ENCODE results near the gene CNBP.

CNBP gene

DNA sequence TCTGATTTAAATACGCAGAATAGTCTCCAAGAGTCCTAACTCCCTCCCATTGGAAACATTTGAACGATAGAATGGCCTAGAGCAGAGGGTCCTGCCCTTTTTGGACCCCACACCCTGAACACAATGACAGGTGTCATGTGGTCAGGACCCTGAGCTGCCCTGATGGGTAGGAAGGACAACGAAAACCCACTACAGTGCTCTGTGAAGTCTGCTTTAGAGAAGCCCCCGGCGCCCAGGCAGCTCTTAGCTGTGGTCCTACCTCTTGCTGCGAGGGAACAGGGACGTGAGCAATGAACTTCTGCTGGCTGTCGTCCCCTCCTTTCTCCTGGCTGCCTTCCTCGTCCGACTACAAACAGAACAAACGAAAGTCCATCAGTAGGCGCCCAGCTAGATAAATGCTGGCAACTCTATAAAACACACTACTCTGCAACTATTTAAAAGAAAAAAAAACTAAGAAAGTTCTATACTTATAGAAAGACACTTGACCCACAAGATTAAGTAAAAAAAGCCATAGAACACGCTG lies 53.3 kb downstream of the CNBP start:
- no peak for DNase-seq

DNA sequence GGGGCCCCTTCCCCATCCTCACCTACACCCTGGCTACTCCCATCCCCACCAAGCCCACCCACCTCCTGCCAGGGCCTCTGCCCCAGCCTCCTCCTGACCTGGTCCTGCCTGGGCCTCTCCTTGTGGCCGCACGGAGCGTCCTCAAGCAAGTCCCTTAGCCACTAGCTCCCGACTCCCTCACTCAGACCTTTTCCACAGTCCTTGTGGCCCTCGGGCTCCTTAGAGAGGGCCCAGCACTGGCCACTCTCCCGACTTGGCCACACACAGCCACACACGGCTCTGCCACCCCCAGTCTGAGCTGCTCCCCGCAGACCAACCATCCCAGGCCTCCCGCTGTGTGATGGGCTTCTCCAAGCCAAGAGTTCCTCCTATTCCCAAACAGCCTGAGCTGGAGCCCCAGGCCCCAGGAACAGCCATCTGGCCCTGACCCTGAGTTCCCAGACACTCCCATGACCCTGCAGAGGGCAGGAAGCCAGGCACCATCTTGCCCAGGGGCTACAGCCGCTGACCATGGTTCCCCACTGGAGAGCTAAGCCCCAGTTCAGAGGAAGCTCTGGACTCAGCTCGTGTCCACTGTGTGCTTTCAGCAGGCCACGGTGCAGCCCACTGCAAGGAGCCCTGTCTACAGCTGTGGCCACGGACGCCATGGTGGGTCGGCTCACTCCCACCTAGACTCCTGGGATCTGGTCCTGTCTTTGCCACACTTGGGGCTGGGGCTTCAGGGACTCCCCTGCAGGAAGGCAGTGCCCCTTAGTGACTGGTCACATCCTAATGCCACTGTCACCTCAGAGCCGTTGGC lies 55.1 kb downstream of the CNBP start:
- DNase-seq = no peak

DNA sequence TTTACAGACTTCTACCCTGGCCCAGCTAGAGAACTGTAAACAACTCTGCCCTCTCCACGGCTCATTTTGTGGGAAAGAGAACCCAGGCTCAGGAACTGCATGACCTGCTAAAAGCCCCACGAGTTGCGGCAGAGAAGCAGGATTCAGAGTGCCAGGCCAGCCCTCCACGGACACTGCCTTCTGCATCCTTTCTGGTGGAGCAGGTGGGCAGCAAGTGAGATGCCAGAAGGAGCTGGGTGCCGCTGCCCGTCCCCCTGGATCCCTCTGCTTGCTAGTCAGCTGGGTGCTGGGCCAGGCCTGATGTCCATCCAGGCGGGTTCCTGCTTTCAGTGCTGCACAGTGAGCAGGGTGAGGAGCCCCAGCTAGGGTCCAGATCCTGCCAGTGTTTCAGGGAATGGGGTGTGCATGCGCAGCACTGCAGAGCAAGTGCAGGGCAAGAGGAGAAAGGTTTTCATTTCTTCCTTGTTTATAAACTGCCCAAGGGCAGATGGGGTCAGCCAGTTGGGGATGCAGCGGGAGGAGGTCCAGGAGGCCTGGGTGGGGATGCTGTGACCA lies 56.9 kb downstream of the CNBP start:
- no peak for DNase-seq

DNA sequence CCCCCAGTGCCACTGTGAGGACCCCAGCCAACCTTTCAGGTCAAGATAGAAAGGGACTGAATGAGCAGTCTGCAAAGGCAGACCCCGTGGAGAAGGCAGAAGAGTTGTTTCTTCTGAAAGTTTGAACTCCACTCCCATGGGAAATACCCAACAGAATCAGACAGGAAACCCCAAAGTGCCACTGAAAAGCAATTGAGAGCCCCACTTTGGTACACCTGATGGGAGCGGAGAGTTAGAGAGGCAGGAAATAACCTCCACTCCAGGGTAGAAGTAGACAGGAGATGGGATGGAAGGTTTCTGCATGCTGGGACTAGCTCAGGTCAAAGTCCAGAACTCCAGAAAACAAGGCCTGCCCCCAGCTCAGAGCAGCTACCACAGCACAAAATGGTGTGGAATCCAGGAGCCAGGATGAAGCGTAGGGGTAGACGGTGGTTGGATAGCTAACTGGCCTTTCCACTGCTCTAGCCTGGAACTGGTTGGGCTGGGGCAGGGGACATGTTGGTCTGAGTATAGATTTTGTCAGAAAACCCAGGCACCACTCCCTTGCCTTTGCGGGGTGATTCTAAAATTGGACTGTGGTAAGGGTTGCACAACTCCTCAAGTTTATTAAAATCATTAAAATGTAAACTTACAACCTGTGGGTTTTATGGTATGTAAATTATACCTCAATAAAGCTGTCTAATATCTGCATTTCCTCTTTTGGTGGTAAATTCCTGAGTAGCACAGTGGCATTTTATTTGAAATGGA lies 60.2 kb downstream of the CNBP start:
- peak in 2 of 5 donors; percentile 13 to 24 for DNase-seq

DNA sequence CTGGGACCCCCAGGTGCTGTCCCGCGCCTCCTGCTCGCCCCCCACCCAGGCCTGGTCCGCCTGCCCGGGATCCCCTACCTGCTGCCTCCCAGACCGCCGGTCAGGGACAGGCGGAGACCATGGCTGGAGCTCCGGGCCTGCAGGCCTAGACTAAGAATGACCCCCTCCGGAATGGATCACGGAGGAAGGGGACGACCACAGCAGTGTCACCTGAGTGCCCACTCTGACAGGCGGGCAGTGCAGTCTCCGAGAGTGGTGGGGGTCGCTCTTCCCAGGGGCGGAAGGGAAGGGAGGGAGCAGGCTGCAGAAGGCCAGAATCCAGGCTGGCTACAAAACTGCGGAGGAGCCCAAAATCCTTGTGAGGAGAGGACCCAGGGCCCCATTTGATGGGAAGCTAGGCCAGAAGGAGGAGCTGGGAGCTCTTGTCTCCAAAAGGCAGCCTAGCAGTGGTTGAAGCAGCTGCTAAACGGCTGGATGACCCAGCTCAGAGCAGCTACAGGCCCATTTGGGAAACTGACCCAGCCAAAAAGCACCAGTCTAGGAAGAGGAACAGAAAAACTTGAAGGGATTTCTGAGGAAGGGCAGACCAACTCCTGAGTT lies 61.2 kb downstream of the CNBP start:
- DNase-seq = no peak

DNA sequence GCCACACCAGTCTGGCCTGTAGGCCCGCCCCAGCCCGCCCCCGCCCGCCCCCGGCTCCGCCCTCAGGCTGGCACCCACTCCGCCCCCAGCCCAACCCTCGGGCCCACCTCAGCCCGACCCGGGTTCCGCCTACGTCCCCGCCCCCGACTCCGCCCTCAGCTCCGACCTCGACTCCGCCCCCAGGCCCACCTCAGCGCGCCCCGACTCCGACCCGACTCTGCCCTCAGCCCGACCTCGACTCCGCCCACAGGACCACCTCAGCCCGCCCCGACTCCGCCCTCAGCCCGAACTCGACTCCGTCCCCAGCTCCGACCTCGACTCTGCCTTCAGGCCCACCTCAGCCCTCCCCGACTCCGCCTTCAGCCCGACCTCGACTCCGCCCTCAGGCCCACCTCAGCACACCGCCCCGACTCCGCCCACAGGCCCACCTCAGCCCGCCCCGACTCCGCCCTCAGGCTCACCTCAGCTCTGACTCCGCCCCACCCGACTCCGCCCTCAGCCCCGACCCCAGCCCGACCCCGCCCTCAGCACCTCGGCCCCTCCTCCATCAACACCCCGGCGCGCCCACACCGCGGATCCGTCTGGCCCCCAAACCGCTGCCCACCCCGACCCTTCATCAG lies 61.8 kb downstream of the CNBP start, which contains the start of gene RAB43:
TSS of gene RAB43 (minus strand) at position 13 of the 620 bp plus-strand sequence. CDS start 315 bp downstream, outside the sequence.
- DNase-seq = peak; percentile 73 to 86 (median 83)

DNA sequence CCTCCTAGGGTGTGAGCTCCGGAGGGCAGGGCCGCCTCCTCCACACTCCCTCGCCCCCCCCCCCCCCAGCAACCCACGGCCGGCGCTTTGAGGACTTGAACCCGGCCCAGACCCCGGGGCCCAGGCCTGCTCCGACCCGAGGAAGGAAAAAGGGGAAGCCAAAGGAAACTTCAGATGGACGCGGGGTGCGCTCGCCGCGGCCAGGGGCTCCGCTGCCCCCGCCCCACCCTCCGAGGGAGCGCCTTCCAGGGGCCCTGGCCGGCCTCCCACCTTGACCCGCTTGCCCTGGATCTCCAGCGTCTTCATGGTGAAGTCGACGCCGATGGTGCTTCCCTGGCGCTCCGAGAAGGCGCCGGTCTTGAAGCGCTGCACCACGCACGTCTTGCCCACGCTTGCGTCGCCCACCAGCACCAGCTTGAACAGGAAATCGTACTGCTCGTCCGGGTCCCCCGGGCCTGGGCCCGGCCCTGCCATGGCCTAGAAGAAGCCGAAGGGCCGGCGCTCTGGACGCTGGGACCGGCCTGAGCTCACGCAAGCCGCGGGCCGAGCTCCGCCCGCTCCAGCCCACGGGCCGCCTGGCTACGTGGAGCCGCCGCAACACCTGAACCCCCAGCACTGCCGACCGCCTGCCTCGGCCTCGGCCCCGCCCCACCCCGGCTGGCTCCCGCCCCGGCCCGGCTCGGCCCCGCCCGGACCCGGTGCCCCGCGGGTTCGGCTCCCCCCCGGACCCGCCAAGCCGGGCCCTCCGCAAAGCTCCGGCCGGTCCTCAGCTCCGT lies 62.5 kb downstream of the CNBP start:
- peak in 1 of 5 donors; percentile 65 for DNase-seq

DNA sequence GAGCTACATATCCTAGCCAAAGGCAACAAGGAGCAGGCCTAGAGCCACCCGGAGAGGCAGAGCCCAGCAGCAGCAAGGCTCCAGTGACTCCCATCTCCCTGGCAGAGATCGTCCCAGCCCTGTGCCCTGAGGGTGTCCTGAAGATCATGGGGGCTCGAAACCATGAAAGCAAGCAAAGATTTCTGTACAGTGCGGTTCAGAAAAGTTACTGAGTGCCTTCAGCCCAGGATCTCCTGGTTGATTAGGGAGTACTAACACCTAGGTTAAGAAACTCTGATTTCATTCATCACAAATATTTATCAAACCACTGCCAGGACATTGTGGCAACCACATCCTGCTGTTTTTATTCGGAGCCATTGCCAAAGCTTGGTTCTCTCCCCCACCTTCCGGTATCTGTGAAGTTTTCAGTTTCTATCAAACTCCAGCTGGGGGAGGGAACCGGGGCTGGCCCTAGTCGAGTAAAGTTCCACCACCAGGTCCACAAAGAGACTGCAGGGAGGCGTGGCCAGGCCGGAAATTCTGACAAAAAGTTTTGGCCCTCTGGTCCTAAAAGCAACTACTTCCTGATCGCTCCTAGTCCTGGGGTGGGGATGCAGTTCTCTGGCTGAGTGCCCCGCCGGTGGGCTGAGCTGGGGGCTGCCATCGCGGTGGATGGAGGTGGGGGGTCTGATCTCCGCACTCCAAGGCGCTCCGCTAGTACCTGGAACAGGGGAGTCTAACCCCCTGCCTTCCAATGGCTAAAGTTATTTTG lies 63.3 kb downstream of the CNBP start:
- peak; percentile 77 to 98 (median 86) for DNase-seq

DNA sequence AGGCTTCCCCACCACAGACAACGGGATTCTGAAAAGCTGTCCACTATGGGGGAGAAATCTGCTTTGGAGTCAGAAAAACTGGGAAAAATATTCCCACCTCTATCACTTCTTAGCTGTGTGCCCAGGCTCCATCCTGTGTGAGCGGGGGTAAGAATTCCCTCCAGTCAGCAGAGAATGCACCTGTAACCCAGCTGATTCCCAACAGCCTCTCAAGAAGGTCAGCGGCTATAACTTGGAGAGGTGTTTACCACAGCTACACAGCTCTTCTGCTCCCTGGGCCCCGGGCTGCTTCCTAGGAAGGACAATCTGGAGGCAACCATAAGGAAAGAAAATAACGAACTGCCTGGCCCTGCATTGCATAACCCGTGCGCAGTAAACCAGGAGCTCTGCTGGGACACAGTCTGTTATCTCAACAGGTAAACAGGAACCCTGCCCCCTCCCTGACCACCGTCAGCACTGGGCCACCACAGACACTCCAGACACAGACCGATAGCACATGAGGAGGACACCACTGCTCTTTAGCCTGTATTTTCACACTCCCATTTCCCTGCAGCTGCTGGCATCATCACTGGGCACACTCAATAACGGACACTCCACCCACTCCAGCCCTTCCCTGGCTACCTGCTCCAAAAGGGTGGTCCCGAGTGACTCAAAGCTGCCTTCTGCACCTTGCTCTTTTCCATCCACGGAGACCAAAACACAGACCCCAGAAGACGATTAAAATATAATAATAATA lies 64.2 kb downstream of the CNBP start:
- DNase-seq = peak in 1 of 5 donors; percentile 45

DNA sequence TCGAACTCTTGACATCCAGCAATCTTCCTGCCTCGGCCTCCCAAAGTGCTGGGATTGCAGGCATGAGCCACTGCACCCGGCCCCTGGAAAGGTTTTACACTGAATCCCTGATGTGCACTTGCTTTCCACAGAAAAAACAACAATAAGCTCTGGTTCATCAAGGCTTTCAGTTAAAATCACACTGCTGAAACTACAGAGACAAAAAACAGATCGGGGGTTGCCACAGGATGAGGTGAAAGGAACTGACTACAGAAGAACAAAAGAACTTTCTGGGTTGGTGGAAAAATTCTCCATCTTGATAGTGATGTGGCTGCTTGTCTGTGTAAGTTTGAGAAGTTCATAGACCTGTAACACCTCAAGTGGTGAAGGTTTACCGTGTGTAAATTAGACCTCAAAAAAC lies 65.0 kb downstream of the CNBP start:
- peak in 4 of 5 donors; percentile 43 to 75 (median 54) for DNase-seq
